Transverse colon (tissue), 4 donors: ENCODE data around the gene ATRX. TPM values are rescaled to one million over a fixed set of nuclear protein-coding genes. Genes with fewer than 3 reads are reported as not detected.
"Not testable (repeated sequence)": the region's sequence is repeated elsewhere in the genome, so short reads cannot be mapped to it uniquely, and the experiment has no call there.

Experiments
- DNase-seq: peaks from one replicate; pipeline ENCODE4 v3.0.0-alpha.2; 2019
- H3K27ac ChIP-seq, 4 donors: fragments of 200-600 bp; sonication (generic); 2 replicates each; pipeline ENCODE4 v1.5.1; 2016 to 2018; ENCODE audit warnings: inconsistent platforms in 4 of 4
- H3K27me3 ChIP-seq: fragments of 200-600 bp; sonication (generic); 2 replicates; pipeline ENCODE4 v1.5.1; 2017; ENCODE audit warnings: inconsistent platforms
- H3K36me3 ChIP-seq, 4 donors: fragments of 200-600 bp; sonication (generic); 2 replicates each; pipeline ENCODE4 v1.5.1; 2017 to 2019; ENCODE audit warnings: inconsistent platforms in 4 of 4
- H3K4me1 ChIP-seq, 4 donors: fragments of 200-600 bp; sonication (generic); 2 replicates each; pipeline ENCODE4 v1.5.1; 2017 to 2020; ENCODE audit warnings: inconsistent platforms in 4 of 4
- H3K4me3 ChIP-seq, 4 donors: fragments of 200-600 bp; sonication (generic); 1 replicate in 1 of 4; 2 replicates in 3 of 4; pipeline versions ENCODE4 v1.5.1 to v1.6.1; 2017 to 2019; ENCODE audit warnings: inconsistent platforms in 4 of 4
- H3K9me3 ChIP-seq, 2 donors: fragments of 200-600 bp; sonication (generic); 2 replicates each; pipeline ENCODE4 v1.5.1; 2017 to 2019; ENCODE audit warnings: inconsistent platforms in 2 of 2
- CTCF ChIP-seq, 5 experiments: fragments of 200-600 bp in 3 of 5; fragments of 450-650 bp in 2 of 5; sonication (generic) in 3 of 5; IDR thresholded peaks; 1 replicate in 2 of 5; 2 replicates in 3 of 5; pipeline ENCODE4 v1.5.1; 2016 to 2017; ENCODE audit warnings: antibody characterized with exemption in 5 of 5, inconsistent platforms in 3 of 5, mild to moderate bottlenecking in 2 of 5, moderate library complexity in 1 of 5
- EP300 ChIP-seq: sonication (generic); formaldehyde crosslinking; IDR thresholded peaks from one replicate; pipeline ENCODE4 v1.6.1; 2017; ENCODE audit warnings: antibody characterized with exemption, low read depth
- POLR2A ChIP-seq: fragments of 450-650 bp; IDR thresholded peaks from one replicate; pipeline ENCODE4 v1.6.1; 2016; ENCODE audit warnings: antibody characterized with exemption, mild to moderate bottlenecking, moderate library complexity
- POLR2AphosphoS5 ChIP-seq, 3 donors: sonication (generic); formaldehyde crosslinking; IDR thresholded peaks; one replicate each; pipeline ENCODE4 v1.6.1; 2016; ENCODE audit warnings: antibody characterized with exemption in 3 of 3
- WGBS, 2 donors: methylation state at CpG; one replicate each; pipeline ENCODE4 v1.1.5; 2018; ENCODE audit warnings: low coverage in 1 of 2; 5-methylcytosine and 5-hydroxymethylcytosine counted together
- in situ Hi-C, 4 donors: fragments of 200-750 bp; cut with MboI; loops; one replicate each; pipeline versions ENCODE4 v1.15.0 to v1.15.1; 2017; ENCODE audit warnings: low sequenced_read_pairs in 3 of 4, low pct_ligation_motif_present in 1 of 4, low pct_unique_long_range_greater_than_20kb in 1 of 4
- intact Hi-C: fragments of 100-400 bp; cut with DNase I; formaldehyde crosslinking; loops from one replicate; pipeline ENCODE4 v1.15.1; 2023; ENCODE audit warnings: low total_unique reads
- total RNA-seq, 4 donors: library from RNA; depleted of rRNA; stranded (reverse); fragments of >200 nt; gene quantifications; one replicate each; pipeline ENCODE4 v1.1.0, GENCODE V29; 2016

The ATRX gene
- total RNA-seq, 4 donors from 2014 or later = 57.9 to 547 (median 74.5) TPM

GRCh38 chrX:77548751-77549150, 237.3 kb downstream of the ATRX start:
- no peaks in the 10 kb centered on the region for H3K9me3 ChIP-seq
- in situ Hi-C loops (no loop called here), intact Hi-C loops (no loop called here)
- no peak overlapping the region for H3K27ac ChIP-seq
- WGBS, 2 donors = 50 to 64% methylated on average over 2 of the region's 2 CpGs
- H3K4me3 ChIP-seq = no peak overlapping the region
- no peak for DNase-seq
- no peak for TF ChIP-seq POLR2A
- H3K27me3 ChIP-seq = no peaks in the 10 kb centered on the region
- no peaks in the 10 kb centered on the region for H3K36me3 ChIP-seq
- no peaks in the 10 kb centered on the region for H3K4me1 ChIP-seq

GRCh38 chrX:77539778-77540177, 246.2 kb downstream of the ATRX start:
- H3K9me3 ChIP-seq, intact Hi-C loops, H3K36me3 ChIP-seq, H3K4me3 ChIP-seq, H3K27ac ChIP-seq, in situ Hi-C loops, H3K27me3 ChIP-seq, DNase-seq, H3K4me1 ChIP-seq: not testable (repeated sequence)
- 78% methylated on average over 2 of the region's 2 CpGs; no CpG with 5 or more reads in 1 of the 2 donors for WGBS, 2 donors

- H3K4me1 ChIP-seq, H3K27ac ChIP-seq, H3K36me3 ChIP-seq, intact Hi-C loops, H3K27me3 ChIP-seq, H3K4me3 ChIP-seq, DNase-seq, H3K9me3 ChIP-seq, in situ Hi-C loops: not testable (repeated sequence)
- WGBS, 2 donors = 94 to 100% methylated on average over 2 of the region's 2 CpGs
Observed at GRCh38 chrX:77531261-77531660, 254.8 kb downstream of the ATRX start.

- Histone ChIP-seq H3K4me3 (no peak overlapping the region), H3K4me1 (no peaks in the 10 kb centered on the region), H3K36me3 (no peaks in the 10 kb centered on the region), H3K9me3 (no peaks in the 10 kb centered on the region), H3K27ac (no peak overlapping the region), H3K27me3 (no peaks in the 10 kb centered on the region)
- no peak for TF ChIP-seq POLR2AphosphoS5 (IDR thresholded peaks at IDR 0.05)
- no peak for TF ChIP-seq CTCF (IDR thresholded peaks at IDR 0.05)
- TF ChIP-seq POLR2A = no peak
- no peak for TF ChIP-seq EP300
- no peak for DNase-seq
- in situ Hi-C loops = no loop called here
- intact Hi-C loops = no loop called here
- WGBS, 2 donors = 80% methylated on average over 6 of the region's 7 CpGs; no CpG with 5 or more reads in 1 of the 2 donors
Observed at GRCh38 chrX:77528034-77528433, 258.0 kb downstream of the ATRX start.

GRCh38 chrX:77527233-77528001, 258.6 kb downstream of the ATRX start:
- Histone ChIP-seq H3K4me1 (no peaks in the 10 kb centered on the region), H3K4me3 (no peak overlapping the region), H3K36me3 (no peaks in the 10 kb centered on the region), H3K27me3 (no peaks in the 10 kb centered on the region), H3K9me3 (no peaks in the 10 kb centered on the region), H3K27ac (no peak overlapping the region)
- WGBS, 2 donors = 79% methylated on average over 18 of the region's 18 CpGs; no CpG with 5 or more reads in 1 of the 2 donors
- intact Hi-C loops (no loop called here), in situ Hi-C loops (no loop called here)
- TF ChIP-seq CTCF (IDR thresholded peaks at IDR 0.05) (no peak), EP300 (no peak), POLR2A (no peak), POLR2AphosphoS5 (IDR thresholded peaks at IDR 0.05) (no peak)
- DNase-seq = no peak

GRCh38 chrX:77519765-77520164, 266.3 kb downstream of the ATRX start:
- Histone ChIP-seq H3K27me3 (no peaks in the 10 kb centered on the region), H3K27ac (no peak overlapping the region), H3K36me3 (no peaks in the 10 kb centered on the region), H3K4me1 (no peaks in the 10 kb centered on the region), H3K9me3 (no peaks in the 10 kb centered on the region), H3K4me3 (no peak overlapping the region)
- WGBS, 2 donors = 72 to 100% methylated on average over 1 of the region's 1 CpG
- intact Hi-C loops = no loop called here
- TF ChIP-seq POLR2A = no peak
- no peak for TF ChIP-seq EP300
- TF ChIP-seq CTCF (IDR thresholded peaks at IDR 0.05) = no peak
- TF ChIP-seq POLR2AphosphoS5 (IDR thresholded peaks at IDR 0.05) = no peak
- DNase-seq = no peak
- in situ Hi-C loops = no loop called here
